Body of pancreas (tissue), 4 donors: ENCODE results near the gene MMP14.

Experiments
- CTCF ChIP-seq, 7 experiments: fragments of 450-650 bp in 4 of 7; fragments of 200-600 bp in 3 of 7; sonication (generic) in 3 of 7; IDR thresholded peaks; one replicate each; pipeline ENCODE4 v1.5.1; 2016 to 2019; ENCODE audit warnings: antibody characterized with exemption in 7 of 7
- POLR2A ChIP-seq, 3 donors: fragments of 450-650 bp; IDR thresholded peaks; one replicate each; pipeline ENCODE4 v1.6.1; 2016; ENCODE audit warnings: antibody characterized with exemption in 3 of 3, mild to moderate bottlenecking in 2 of 3

- no peak for TF ChIP-seq CTCF (IDR thresholded peaks at IDR 0.05)
- no peak for TF ChIP-seq POLR2A (IDR thresholded peaks at IDR 0.05)
Observed at GRCh38 chr14:22801716-22802115, 34.7 kb upstream of the MMP14 start.
